Neural crest cell (in vitro differentiated cells): ENCODE measurements around the gene EIF2B2. TPM values are rescaled to one million over a fixed set of nuclear protein-coding genes. Genes with fewer than 3 reads are reported as not detected.

ENCODE experiments used
- DNase-seq: peaks from one replicate; pipeline ENCODE4 v3.0.0; 2021; ENCODE audit warnings: low read depth, mixed read lengths, low spot score
- H3K27ac Mint-ChIP-seq: one replicate; pipeline ENCODE4 v1.8.0; 2021; ENCODE audit warnings: mild to moderate bottlenecking, mixed read lengths; ENCODE audit not compliant: unreplicated experiment
- H3K27me3 Mint-ChIP-seq: 2 replicates; pipeline ENCODE4 v1.8.0; 2021; ENCODE audit warnings: low read depth, mild to moderate bottlenecking, mixed read lengths
- H3K36me3 Mint-ChIP-seq: 2 replicates; pipeline ENCODE4 v1.8.0; 2021; ENCODE audit warnings: low read depth, mild to moderate bottlenecking, mixed read lengths
- H3K4me1 Mint-ChIP-seq: 2 replicates; pipeline ENCODE4 v1.8.0; 2021; ENCODE audit warnings: mixed read lengths
- H3K4me3 Mint-ChIP-seq: one replicate; pipeline ENCODE4 v1.8.0; 2021; ENCODE audit warnings: mild to moderate bottlenecking, mixed read lengths
- H3K9me3 Mint-ChIP-seq: 2 replicates; pipeline ENCODE4 v1.8.0; 2021; ENCODE audit warnings: mixed read lengths
- CTCF ChIP-seq: fragments of 200-600 bp; sonication (generic); conservative IDR thresholded peaks from 2 replicates; pipeline ENCODE4 v1.5.0; 2021; ENCODE audit warnings: antibody characterized with exemption, mild to moderate bottlenecking
- total RNA-seq: library from RNA; stranded (reverse); gene quantifications from 2 replicates; pipeline ENCODE4 v1.2.1, GENCODE V29; 2021

Gene EIF2B2
- total RNA-seq, 1 donor from 2014 or later = 50.5 TPM

- Mint-ChIP-seq H3K36me3 (peaks cover 13% of the 10 kb centered on the region), H3K4me3 (peak overlapping the region; percentile 99), H3K9me3 (no peaks in the 10 kb centered on the region), H3K27me3 (peaks cover 2% of the 10 kb centered on the region), H3K4me1 (peaks cover 23% of the 10 kb centered on the region), H3K27ac (peak overlapping the region; percentile 91)
- no peak for DNase-seq
- TF ChIP-seq CTCF = no peak
Observed at GRCh38 chr14:75003250-75004027, 718 bp downstream of the EIF2B2 start.

DNA sequence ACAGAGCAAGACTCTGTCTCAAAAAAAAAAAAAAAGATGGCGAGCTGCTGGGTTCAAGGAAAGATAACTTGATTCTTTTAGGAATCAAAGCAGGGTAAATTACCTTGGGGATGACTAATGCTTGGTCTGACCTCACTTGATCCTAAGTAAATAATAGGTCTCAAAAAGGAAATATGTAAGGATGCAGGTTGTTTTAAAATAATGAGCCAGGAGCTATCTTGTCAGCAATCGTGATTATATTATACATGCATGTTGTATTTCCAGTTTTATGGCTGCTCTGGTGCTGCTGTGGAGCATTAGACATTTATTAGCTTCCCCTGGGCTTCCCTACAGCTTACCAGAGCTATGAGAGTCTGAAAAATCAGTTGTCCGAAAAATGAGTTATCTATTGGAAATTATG lies 2.6 kb downstream of the EIF2B2 start:
- DNase-seq = no peak
- Mint-ChIP-seq H3K27me3 (no peaks in the 10 kb centered on the region), H3K36me3 (peaks cover 15% of the 10 kb centered on the region), H3K27ac (no peak overlapping the region), H3K9me3 (no peaks in the 10 kb centered on the region), H3K4me3 (peak overlapping the region; percentile 73), H3K4me1 (peaks cover 23% of the 10 kb centered on the region)
- no peak for TF ChIP-seq CTCF

DNA sequence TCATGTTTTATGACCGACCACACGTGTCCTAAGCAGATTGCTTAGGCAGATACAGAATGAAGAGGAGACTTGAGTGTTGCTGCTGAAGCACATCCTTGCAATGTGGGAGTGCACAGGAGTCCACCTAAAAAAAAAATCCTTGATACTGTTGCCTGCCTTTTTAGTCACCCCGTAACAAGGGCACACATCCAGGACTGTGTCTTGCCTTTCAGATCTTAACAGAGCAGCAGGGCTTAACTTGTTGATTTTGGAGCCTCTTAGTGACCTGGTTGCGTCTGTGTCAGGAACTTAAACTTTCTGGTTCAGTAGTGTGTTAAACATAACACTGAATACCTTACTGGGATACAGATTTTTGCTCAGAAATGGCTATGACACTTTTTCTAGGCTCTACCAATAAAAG lies 6.5 kb downstream of the EIF2B2 start:
- no peaks in the 10 kb centered on the region for H3K27me3 Mint-ChIP-seq
- no peak overlapping the region for H3K27ac Mint-ChIP-seq
- no peak for TF ChIP-seq CTCF
- no peaks in the 10 kb centered on the region for H3K9me3 Mint-ChIP-seq
- no peak overlapping the region for H3K4me3 Mint-ChIP-seq
- peaks cover 18% of the 10 kb centered on the region for H3K36me3 Mint-ChIP-seq
- H3K4me1 Mint-ChIP-seq = peaks cover 5% of the 10 kb centered on the region
- DNase-seq = no peak

DNA sequence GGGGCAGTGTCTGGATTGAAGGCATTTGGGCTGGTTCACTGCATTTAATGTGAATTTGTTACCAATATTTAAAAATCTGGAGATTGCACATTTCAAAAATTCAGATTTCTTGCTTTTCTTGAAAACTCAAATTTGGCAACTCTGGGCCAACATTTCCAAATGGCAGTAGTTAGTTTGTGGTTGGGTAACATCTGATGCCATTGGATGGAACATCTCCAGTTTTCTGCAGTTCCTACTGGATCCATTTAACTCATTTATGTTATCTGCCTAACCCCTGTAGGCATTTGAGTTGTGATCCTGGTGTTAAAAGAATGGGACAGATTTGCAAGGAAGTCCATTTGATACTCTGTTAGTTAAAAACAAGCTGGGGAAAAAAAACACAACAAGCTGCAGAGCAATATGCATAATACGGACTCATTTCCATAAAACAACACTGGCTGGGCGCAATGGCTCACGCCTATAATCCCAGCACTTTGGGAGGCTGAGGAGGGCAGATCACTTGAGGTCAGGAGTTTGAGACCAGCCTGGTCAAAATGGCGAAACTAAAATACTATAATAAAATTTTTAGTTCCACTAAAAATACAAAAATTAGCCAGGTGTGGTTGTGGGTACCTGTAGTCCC lies 7.9 kb downstream of the EIF2B2 start:
- H3K36me3 Mint-ChIP-seq = peaks cover 18% of the 10 kb centered on the region
- no peaks in the 10 kb centered on the region for H3K4me1 Mint-ChIP-seq
- H3K4me3 Mint-ChIP-seq = no peak overlapping the region
- DNase-seq = no peak
- H3K9me3 Mint-ChIP-seq = no peaks in the 10 kb centered on the region
- H3K27ac Mint-ChIP-seq = no peak overlapping the region
- no peaks in the 10 kb centered on the region for H3K27me3 Mint-ChIP-seq
- TF ChIP-seq CTCF = no peak

GRCh38 chr14:75011356-75011994 lies 8.8 kb downstream of the EIF2B2 start:
- peaks cover 18% of the 10 kb centered on the region for H3K36me3 Mint-ChIP-seq

More at GRCh38 chr14:75011356-75011994, 8.8 kb downstream of the EIF2B2 start:
- Mint-ChIP-seq H3K9me3 (no peaks in the 10 kb centered on the region), H3K27ac (no peak overlapping the region), H3K27me3 (no peaks in the 10 kb centered on the region), H3K4me1 (no peaks in the 10 kb centered on the region), H3K4me3 (no peak overlapping the region)
- TF ChIP-seq CTCF = no peak
- no peak for DNase-seq
